AG08396 (cell line): Measurements from ENCODE around the gene ANKRD50.

Experiments
- DNase-seq: peaks from one replicate; pipeline ENCODE4 v3.0.0; 2012; ENCODE audit warnings: low spot score, mixed read lengths

ANKRD50 gene

GRCh38 chr4:124708517-124709300 is 3.8 kb downstream of the ANKRD50 start:
- DNase-seq, result no peak

GRCh38 chr4:124705393-124705792 is 7.1 kb downstream of the ANKRD50 start:
- DNase-seq, result no peak

- no peak for DNase-seq
These were observed 9.4 kb downstream of the ANKRD50 start for GRCh38 chr4:124703154-124703553.

- DNase-seq, result no peak
These were observed 15.1 kb downstream of the ANKRD50 start for GRCh38 chr4:124697441-124697840.

GRCh38 chr4:124696182-124696581 is 16.4 kb downstream of the ANKRD50 start:
- DNase-seq, result no peak

GRCh38 chr4:124694946-124695598 is 17.5 kb downstream of the ANKRD50 start:
- DNase-seq, result no peak

GRCh38 chr4:124694306-124694705 is 18.2 kb downstream of the ANKRD50 start:
- DNase-seq, result no peak

GRCh38 chr4:124691801-124692200 is 20.7 kb downstream of the ANKRD50 start:
- no peak for DNase-seq

- no peak for DNase-seq
These were observed 26.3 kb downstream of the ANKRD50 start for GRCh38 chr4:124686279-124686678.

GRCh38 chr4:124685851-124686250 is 26.7 kb downstream of the ANKRD50 start:
- no peak for DNase-seq

- DNase-seq, result no peak
These were observed 28.2 kb downstream of the ANKRD50 start for GRCh38 chr4:124684301-124684700.

- no peak for DNase-seq
These were observed 30.1 kb downstream of the ANKRD50 start for GRCh38 chr4:124682384-124682783.

- DNase-seq, result no peak
These were observed 46.0 kb downstream of the ANKRD50 start for GRCh38 chr4:124666496-124666895.

- DNase-seq, result no peak
These were observed 53.7 kb downstream of the ANKRD50 start for GRCh38 chr4:124658795-124659194.

- no peak for DNase-seq
These were observed 61.9 kb downstream of the ANKRD50 start for GRCh38 chr4:124650614-124651013.

GRCh38 chr4:124647599-124647998 is 64.9 kb downstream of the ANKRD50 start:
- no peak for DNase-seq

- DNase-seq, result no peak
These were observed 67.9 kb downstream of the ANKRD50 start for GRCh38 chr4:124644621-124645020.

GRCh38 chr4:124642846-124643245 is 69.7 kb downstream of the ANKRD50 start:
- no peak for DNase-seq

- DNase-seq, result peak; percentile 27
These were observed 70.7 kb downstream of the ANKRD50 start for GRCh38 chr4:124641715-124642381.

GRCh38 chr4:124640022-124640730 is 72.4 kb downstream of the ANKRD50 start:
- peak; percentile 21 for DNase-seq

- no peak for DNase-seq
These were observed 75.2 kb downstream of the ANKRD50 start for GRCh38 chr4:124637321-124637720.

GRCh38 chr4:124636788-124637187 is 75.7 kb downstream of the ANKRD50 start:
- DNase-seq, result no peak
